GM21423 (cell line): ENCODE measurements around the gene KLHL30.

ENCODE experiments used
- ATAC-seq: cut with Tn5 transposase; IDR thresholded peaks from one replicate; pipeline ENCODE4 v1.9.1; 2021; ENCODE audit warnings: mild to moderate bottlenecking, moderate library complexity; ENCODE audit not compliant: unreplicated experiment

The KLHL30 gene

GRCh38 chr2:238117199-238118154 lies 21.0 kb upstream of the KLHL30 start:
- ATAC-seq = no peak

GRCh38 chr2:238119756-238120462 lies 18.6 kb upstream of the KLHL30 start:
- ATAC-seq = no peak

DNA sequence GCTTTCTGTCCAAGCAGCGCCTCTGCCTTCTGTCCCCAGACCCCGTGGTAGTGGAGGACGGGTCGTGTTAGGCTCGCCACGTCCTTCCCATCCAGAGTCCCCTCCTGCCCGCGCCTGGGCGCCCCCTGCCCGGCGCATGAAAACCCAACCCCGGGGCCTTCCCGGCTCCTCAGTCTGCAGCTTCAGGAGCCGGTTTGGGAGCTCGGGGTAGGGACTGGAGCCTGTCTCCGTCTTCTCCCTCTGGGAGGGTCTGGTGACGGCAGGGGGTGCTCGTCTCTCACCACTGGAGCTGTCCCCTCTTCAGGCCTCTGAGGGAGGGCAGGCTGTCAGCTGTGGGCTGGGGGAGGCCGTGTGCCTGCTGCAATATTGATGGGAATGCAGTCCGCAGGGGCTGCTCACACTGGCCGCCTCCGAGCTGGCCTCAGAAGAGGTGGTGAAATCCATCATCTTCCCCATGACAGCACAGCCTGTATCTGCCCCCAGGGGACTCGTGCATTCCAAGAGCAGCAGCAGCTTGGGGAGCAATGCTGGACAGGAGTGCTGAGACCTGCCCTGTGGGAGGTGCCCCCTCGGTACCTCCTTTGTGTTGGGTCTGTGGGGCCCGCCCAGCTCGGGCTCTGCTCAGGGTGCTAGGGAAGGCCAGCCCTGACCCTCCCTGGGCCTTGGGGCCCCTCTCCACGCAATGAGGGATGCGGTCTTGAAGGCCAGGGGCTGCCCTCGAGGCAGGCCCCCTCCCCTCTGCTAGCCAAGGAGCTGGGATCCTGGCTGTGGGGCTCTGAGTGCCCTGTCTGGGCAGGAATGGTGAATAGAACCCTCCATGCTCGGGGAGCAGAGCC lies 17.8 kb upstream of the KLHL30 start:
- no peak for ATAC-seq

DNA sequence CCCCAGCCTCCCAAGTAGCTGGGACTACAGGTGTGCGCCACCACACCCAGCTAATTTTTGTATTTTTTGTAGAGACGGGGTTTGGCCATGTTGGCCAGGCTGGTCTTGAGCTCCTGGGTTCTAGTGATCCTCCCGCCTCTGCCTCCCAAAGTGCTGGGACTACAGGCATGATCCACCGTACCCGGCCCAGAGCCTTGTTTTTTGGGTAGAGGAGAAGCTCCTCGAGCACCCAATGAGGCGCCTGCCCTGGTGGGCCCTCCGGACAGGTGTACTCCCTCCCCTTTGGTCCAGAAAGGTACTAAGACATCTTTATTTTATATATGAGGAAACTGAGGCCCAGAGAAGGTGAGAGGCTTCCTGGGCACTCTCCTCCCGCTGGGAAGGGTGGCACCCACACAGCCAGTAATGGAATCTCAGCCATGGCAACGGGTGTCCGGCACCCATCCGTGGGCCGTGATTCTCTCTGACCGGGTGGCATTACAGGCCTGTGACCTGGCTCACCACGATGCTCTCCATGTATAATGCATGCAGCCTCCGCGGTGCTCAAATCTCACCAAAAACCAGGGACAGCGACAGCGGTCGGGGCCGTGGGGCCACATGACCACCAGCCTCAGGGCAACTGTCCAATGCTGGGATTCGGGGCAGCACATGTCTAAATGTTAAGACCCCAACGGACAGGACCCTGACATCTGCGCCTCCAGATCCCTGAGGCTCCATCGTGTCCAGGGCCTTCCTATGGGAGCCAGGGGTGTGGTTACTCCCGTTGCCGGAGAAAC lies 16.8 kb upstream of the KLHL30 start:
- ATAC-seq = no peak

- ATAC-seq = no peak
Observed at GRCh38 chr2:238122287-238123217, 15.9 kb upstream of the KLHL30 start.

DNA sequence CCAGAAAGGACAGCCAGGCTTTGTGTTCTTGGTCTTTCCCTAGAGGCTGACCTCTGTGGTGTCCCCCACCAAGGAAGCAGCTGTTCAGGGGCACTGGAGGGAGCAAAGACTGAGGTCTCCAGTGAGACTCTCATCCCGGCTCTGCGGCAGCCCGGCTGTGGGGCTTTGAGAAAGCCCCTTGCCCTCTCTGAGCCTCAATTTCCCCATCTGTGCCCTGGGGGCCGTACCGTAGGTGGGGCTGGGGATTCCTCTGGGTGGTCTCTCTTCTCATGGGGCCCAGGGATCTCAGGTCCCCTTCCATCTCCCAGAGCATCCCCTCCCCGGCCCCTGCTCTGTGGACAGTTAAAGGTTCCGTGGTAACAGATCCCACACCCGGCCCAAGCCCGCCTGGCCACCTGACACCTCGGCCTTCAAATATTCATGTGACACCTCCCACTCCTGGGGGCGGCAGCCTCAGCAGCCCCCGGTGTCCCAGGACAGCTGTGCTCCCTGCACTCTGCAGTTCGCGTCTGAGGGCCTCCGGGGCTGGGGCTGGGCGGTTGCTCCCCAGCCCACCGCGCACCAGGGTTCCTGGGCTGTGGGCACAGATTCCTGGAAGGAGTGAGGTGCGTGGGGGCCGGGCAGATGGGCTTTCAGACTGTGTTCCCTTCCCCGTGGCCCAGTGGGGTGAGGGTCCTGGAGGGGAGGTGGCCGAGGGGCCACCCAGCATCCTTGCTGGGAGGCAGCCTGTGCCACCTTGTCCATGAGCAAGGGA lies 15.1 kb upstream of the KLHL30 start:
- ATAC-seq = no peak

- ATAC-seq = no peak
Observed at GRCh38 chr2:238123991-238124470, 14.4 kb upstream of the KLHL30 start.

DNA sequence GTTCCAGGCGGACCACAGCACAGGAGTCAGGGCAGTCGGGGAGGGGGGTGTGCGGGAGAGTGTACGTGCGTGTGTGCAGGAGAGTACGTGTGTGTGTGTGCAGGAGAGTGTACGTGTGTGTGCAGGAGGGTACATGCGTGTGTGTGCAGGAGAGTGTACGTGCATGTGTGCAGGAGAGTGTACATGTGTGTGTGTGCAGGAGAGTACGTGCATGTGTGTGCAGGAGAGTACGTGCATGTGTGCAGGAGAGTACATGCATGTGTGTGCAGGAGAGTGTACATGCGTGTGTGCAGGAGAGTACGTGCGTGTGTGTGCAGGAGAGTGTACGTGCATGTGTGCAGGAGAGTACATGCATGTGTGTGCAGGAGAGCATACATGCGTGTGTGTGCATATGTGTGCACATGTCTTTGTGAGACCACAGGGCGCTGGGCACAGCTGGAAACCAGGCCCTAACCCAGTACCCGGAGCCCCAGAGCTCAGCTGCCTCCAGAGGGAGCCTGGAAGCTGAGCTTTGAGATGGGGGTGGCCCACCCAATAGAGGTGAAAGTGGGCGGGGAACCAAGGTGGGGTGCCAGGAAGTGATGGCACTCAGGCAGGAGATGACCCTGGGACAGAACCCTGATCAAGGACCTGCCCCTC lies 13.9 kb upstream of the KLHL30 start:
- ATAC-seq = no peak

GRCh38 chr2:238125127-238125885 lies 13.2 kb upstream of the KLHL30 start:
- no peak for ATAC-seq

DNA sequence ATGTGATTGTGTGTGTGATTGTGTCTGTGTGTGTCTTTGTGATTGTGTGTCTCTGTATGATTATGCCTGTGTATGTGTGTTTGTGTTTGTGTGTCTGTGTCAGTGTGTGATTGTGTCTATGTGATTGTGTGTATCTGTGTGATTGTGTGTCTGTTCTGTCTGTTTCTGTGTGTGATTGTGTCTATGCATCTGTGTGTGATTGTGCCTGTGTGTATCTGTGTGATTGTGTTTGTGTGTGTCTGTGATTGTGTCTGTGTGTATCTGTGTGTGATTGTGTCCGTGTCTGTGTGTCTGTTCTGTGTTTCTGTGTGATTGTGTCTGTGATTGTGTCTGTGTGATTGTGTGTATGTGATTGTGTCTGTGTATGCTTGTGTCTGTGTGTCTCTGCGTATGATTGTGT lies 12.1 kb upstream of the KLHL30 start:
- ATAC-seq = no peak

DNA sequence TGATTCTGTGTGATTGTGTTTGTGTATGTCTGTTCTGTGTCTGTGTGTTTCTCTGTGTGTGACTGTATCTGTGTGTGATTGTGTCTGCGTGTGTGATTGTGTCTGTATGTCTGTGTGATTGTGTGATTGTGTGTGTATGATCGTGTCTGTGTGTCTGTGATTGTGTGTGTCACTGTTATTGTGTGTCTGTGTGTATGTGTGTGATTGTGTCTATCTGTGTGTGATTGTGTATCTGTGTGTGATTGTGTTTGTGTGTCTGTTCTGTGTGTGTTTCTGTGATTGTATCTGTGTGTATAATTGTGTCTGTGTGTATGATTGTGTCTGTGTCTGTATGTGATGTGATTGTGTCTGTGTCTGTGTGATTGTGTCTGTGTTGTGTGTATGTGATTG lies 11.7 kb upstream of the KLHL30 start:
- no peak for ATAC-seq

GRCh38 chr2:238127165-238128060 lies 11.1 kb upstream of the KLHL30 start:
- ATAC-seq = no peak

- no peak for ATAC-seq
Observed at GRCh38 chr2:238128061-238128440, 10.4 kb upstream of the KLHL30 start.

GRCh38 chr2:238128534-238129001 lies 9.9 kb upstream of the KLHL30 start:
- no peak for ATAC-seq

- no peak for ATAC-seq
Observed at GRCh38 chr2:238129166-238130010, 9.1 kb upstream of the KLHL30 start.
